GM21737 (cell line): Measurements from ENCODE around the gene SLC22A12.
"Not testable (repeated sequence)": the region's sequence is repeated elsewhere in the genome, so short reads cannot be mapped to it uniquely, and the experiment has no call there.

Experiments
- ATAC-seq: cut with Tn5 transposase; IDR thresholded peaks from one replicate; pipeline ENCODE4 v1.9.1; 2021; ENCODE audit warnings: mild to moderate bottlenecking, moderate library complexity; ENCODE audit not compliant: unreplicated experiment

The SLC22A12 gene

DNA sequence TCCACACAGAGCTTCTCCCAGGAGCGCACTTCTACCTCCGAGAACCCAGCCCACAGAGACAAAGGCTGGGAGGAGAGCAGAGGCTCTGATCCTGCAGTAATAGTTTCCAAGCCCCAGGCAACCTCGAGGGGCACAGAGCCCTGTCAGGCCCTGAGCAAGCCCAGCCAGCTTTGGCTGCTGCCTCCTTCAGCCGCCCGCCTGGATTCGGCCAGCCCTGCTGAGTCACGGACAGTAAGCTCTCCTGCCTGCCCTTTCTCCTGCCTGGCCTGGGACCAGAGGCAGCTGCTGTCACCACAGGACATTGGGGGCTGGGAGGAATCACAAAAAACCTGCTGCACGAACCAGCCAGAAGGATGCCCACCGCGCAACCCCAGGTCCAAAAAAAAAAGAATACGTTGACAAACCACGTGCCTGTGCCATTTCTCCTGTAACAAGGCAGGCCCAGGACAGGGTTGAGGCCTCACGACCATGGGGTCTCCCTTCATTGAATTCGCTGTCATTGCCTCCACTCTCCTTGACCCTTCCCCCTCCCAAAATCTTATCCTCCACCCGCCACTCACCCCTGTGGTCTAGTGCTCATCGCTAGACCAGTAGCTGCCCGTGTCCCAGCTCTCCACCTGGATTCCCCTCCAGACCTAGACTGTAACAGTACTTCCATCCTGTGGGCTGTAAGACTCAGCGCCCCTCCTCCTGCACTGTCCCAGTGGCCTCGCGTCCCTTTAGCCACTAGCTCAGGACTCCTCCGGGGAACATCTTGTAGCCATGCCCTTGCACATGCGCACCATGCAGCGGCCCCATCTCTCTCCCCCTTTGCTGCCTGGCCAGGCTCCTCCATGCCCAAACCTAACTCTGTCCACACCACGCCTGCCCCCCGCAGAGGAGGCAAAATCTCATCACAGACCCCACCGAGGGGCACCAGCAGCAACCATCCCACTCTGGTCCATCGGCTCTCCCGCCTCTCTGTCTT is 7.4 kb upstream of the SLC22A12 start:
- no peak for ATAC-seq

- no peak for ATAC-seq
Measured at GRCh38 chr11:64585150-64585549, 5.9 kb upstream of the SLC22A12 start.

GRCh38 chr11:64586366-64586765 is 4.7 kb upstream of the SLC22A12 start:
- ATAC-seq, result no peak

DNA sequence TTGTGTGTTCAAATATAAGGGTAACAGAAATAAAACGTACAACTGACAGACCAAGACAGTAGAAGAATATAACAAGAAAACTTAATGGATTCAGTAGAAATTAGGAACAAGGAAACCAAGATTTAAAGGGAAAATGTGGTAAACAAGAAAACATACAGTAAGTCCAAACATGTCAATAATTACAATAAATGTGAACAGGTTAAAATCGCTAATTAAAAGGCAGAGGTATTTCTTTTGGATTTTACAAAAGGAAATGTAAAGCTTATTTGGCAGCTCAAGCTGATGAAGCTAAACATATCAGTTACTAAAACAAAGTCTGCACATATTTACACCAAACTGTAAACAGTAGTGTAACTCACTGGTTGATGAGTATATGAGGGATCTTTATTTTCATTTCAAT is 2.3 kb upstream of the SLC22A12 start:
- ATAC-seq, result no peak

GRCh38 chr11:64591257-64592233 is 525 bp downstream of the SLC22A12 start:
- ATAC-seq, result no peak

- ATAC-seq, result no peak
Measured at GRCh38 chr11:64592234-64592615, 1.2 kb downstream of the SLC22A12 start.

GRCh38 chr11:64592656-64593055 is 1.6 kb downstream of the SLC22A12 start:
- ATAC-seq, result no peak

- no peak for ATAC-seq
Measured at GRCh38 chr11:64593156-64594105, 2.4 kb downstream of the SLC22A12 start.

DNA sequence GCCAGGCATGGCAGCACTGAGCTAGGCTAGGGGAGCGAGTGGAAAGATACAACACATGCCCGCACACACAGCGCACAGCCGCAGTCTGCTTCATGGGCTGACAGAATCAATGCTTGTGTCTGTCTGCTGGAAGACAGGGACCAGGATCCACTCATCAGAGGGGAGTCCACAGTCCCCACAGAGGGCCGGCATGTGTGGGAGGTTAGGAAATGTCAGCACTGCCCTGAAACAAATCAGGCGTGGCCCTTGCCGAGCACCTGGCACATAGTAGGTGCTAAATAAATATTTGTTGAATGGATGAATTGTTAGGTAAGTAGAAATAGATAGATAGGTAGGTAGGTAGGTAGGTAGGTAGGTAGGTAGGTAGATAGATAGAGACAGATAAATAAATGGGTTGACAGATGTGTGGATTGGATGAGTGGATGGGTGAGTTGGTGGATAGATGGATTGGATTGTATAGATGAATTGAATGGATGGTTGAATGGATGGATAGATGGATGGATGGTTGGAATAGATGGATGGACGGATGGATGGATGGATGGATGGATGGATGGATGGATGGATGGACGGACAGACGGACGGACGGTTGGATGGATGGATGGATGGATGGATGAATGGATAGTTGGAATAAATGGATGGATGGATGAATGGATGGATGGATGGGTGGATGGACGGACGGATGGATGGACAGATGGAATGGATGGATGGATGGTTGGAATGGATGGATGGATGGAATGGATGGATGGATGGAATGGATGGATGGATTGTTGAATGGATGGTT is 3.3 kb downstream of the SLC22A12 start:
- ATAC-seq, result no peak

DNA sequence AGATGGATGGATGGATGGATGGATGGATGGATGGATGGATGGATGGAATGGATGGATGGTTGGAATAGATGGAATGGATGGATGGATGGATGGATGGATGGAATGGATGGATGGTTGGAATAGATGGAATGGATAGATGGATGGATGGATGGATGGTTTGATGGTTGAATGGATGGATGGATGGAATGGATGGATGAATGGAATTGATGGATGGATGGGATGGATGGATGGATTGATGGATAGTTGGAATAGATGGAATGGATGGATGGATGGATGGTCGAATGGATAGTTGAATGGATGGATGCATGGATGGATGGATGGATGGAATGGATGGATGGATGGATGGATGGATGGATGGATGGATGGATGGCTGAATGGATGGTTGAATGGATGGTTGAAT is 4.9 kb downstream of the SLC22A12 start:
- not testable (repeated sequence) for ATAC-seq

GRCh38 chr11:64597671-64598101 is 6.7 kb downstream of the SLC22A12 start:
- no peak for ATAC-seq

GRCh38 chr11:64598106-64598796 is 7.2 kb downstream of the SLC22A12 start:
- no peak for ATAC-seq

- no peak for ATAC-seq
Measured at GRCh38 chr11:64598797-64599697, 8.0 kb downstream of the SLC22A12 start.

DNA sequence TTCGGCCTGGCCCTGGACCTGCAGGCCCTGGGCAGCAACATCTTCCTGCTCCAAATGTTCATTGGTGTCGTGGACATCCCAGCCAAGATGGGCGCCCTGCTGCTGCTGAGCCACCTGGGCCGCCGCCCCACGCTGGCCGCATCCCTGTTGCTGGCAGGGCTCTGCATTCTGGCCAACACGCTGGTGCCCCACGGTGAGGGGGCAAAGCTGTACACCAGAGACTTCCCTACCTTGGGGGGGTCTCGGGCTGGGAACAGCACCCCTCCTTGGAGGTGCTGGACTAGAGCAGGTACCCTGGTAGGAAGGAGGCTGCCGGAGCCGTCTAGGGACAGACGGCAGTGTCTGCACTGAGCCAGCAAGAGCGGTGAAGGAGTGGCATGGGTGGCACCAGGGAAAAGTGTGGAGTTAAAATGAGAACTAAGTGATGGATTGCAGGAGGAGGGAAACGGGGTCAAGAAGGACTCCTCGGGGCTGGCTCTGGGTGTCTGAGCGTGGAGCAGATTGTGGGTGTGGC is 8.7 kb downstream of the SLC22A12 start:
- ATAC-seq, result no peak

DNA sequence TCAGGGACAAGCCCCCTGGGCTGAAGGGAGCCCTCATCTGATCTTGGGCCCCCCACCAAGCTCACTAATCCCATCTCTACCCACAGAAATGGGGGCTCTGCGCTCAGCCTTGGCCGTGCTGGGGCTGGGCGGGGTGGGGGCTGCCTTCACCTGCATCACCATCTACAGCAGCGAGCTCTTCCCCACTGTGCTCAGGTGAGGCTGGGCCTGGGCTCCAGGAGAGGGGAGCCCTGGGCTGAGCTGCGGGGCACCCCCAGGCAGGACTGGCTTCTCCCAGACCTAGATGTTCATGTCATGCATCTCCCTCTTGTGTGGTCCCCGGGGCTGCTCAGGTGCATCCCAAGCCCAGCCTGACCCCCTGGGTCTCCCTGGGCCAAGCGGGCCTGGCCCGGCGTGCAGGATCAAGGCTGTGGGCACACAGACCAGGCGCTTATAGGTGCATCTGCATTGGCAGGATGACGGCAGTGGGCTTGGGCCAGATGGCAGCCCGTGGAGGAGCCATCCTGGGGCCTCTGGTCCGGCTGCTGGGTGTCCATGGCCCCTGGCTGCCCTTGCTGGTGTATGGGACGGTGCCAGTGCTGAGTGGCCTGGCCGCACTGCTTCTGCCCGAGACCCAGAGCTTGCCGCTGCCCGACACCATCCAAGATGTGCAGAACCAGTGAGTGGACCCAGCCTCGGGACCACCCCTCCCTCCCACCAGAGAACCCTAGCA is 9.4 kb downstream of the SLC22A12 start:
- no peak for ATAC-seq

DNA sequence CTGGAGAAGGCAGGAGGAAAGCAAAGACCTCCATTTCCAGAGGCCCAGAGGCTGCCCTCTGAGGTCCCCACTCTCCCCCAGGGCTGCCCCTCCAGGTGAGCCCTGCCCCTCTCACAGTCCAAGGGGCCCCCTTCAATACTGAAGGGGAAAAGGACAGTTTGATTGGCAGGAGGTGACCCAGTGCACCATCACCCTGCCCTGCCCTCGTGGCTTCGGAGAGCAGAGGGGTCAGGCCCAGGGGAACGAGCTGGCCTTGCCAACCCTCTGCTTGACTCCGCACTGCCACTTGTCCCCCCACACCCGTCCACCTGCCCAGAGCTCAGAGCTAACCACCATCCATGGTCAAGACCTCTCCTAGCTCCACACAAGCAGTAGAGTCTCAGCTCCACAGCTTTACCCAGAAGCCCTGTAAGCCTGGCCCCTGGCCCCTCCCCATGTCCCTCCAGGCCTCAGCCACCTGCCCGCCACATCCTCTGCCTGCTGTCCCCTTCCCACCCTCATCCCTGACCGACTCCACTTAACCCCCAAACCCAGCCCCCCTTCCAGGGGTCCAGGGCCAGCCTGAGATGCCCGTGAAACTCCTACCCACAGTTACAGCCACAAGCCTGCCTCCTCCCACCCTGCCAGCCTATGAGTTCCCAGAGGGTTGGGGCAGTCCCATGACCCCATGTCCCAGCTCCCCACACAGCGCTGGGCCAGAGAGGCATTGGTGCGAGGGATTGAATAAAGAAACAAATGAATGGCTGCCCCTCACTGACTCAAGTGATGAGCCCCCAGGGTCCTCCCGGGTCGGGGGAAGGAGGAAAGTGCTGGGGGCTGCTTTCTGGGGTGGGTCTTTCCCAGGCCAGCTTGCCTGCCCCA is 10.8 kb downstream of the SLC22A12 start:
- ATAC-seq, result no peak
